ENCODE data around the gene UBE2L3. TPM values are rescaled to one million over a fixed set of nuclear protein-coding genes. Genes with fewer than 3 reads are reported as not detected.
"Not testable (repeated sequence)": the region's sequence is repeated elsewhere in the genome, so short reads cannot be mapped to it uniquely, and the experiment has no call there.

Gene UBE2L3
- total RNA-seq (2022) (44.2 and 49.0 TPM in 2 replicates), Bru-seq, nascent RNA (percentile 73 among the genes with signal in this experiment), BruChase-seq, experiment 1, labeled RNA remaining after a 6-hour chase (percentile 83 among the genes with signal in this experiment), BruChase-seq, experiment 2, labeled RNA remaining after a 2-hour chase (percentile 73 among the genes with signal in this experiment)
- long read RNA-seq, transcript UBE2L3-201 (4 exons, 3,028 nt), result major isoform, 191 of 203 reads
- long read RNA-seq, partial matches to known transcripts, result 1 of 203 reads
- long read RNA-seq, other reads (novel, unspliced or antisense), result 6 of 203 reads

GRCh38 chr22:21567456-21568346, at the start of gene UBE2L3:
UBE2L3 (plus strand) TSS chr22:21567714; CDS start chr22:21567745, 31 bp downstream.
- H3K9me3 Mint-ChIP-seq (ENCODE audit: unreplicated experiment), result no peaks in the 10 kb centered on the region
- POLR2A ChIA-PET, result interaction anchor here (0.6 to 2.8 kb wide), 5 partner anchors 11 to 119 kb away, joined by 3 to 12 read pairs (median 7); partner anchors contain the start of genes SDF2L1 and YDJC
- CTCF ChIA-PET, result interaction anchor here (1.0 kb wide), 1 partner anchor 61 kb away, joined by 3 read pairs; no protein-coding TSS in a partner anchor
- peak within 1 kb of the TSS; percentile 90 for H3K27ac Mint-ChIP-seq (ENCODE audit: low read depth, unreplicated experiment)
- no peak for TF ChIP-seq CTCF (IDR thresholded peaks at IDR 0.05; ENCODE audit: unreplicated experiment)
- intact Hi-C loops (cut with micrococcal nuclease), result no loop called here
- BruUV-seq (replicated peaks), result TSS peak; percentile 34
- peaks cover 26% of the 10 kb centered on the region for H3K36me3 Mint-ChIP-seq (ENCODE audit: insufficient read depth, unreplicated experiment)
- peaks cover 23% of the 10 kb centered on the region for H3K4me1 Mint-ChIP-seq (ENCODE audit: insufficient read depth, unreplicated experiment)
- peak; percentile 80 for DNase-seq (ENCODE audit: unreplicated experiment)
- H3K27me3 Mint-ChIP-seq (ENCODE audit: insufficient read depth, unreplicated experiment), result no peaks in the 10 kb centered on the region
- H3K4me3 Mint-ChIP-seq (ENCODE audit: unreplicated experiment), result peak within 1 kb of the TSS; percentile 83

- CTCF ChIA-PET; H3K4me1 Mint-ChIP-seq (ENCODE audit: insufficient read depth, unreplicated experiment); POLR2A ChIA-PET; H3K4me3 Mint-ChIP-seq (ENCODE audit: unreplicated experiment); H3K27ac Mint-ChIP-seq (ENCODE audit: low read depth, unreplicated experiment); BruUV-seq (replicated peaks); intact Hi-C loops (cut with micrococcal nuclease); DNase-seq (ENCODE audit: unreplicated experiment); H3K27me3 Mint-ChIP-seq (ENCODE audit: insufficient read depth, unreplicated experiment); H3K9me3 Mint-ChIP-seq (ENCODE audit: unreplicated experiment); H3K36me3 Mint-ChIP-seq (ENCODE audit: insufficient read depth, unreplicated experiment): not testable (repeated sequence)
Measured at GRCh38 chr22:21526705-21527500, 40.6 kb upstream of the UBE2L3 start.

- H3K27me3 Mint-ChIP-seq (ENCODE audit: insufficient read depth, unreplicated experiment); BruUV-seq (replicated peaks); intact Hi-C loops (cut with micrococcal nuclease); H3K4me1 Mint-ChIP-seq (ENCODE audit: insufficient read depth, unreplicated experiment); POLR2A ChIA-PET; H3K27ac Mint-ChIP-seq (ENCODE audit: low read depth, unreplicated experiment); H3K4me3 Mint-ChIP-seq (ENCODE audit: unreplicated experiment); H3K36me3 Mint-ChIP-seq (ENCODE audit: insufficient read depth, unreplicated experiment); CTCF ChIA-PET; DNase-seq (ENCODE audit: unreplicated experiment); H3K9me3 Mint-ChIP-seq (ENCODE audit: unreplicated experiment): not testable (repeated sequence)
Measured at GRCh38 chr22:21531525-21531924, 36.0 kb upstream of the UBE2L3 start.

GRCh38 chr22:21532863-21533648, 34.5 kb upstream of the UBE2L3 start:
- H3K36me3 Mint-ChIP-seq (ENCODE audit: insufficient read depth, unreplicated experiment); DNase-seq (ENCODE audit: unreplicated experiment); H3K27me3 Mint-ChIP-seq (ENCODE audit: insufficient read depth, unreplicated experiment); H3K9me3 Mint-ChIP-seq (ENCODE audit: unreplicated experiment); H3K27ac Mint-ChIP-seq (ENCODE audit: low read depth, unreplicated experiment); intact Hi-C loops (cut with micrococcal nuclease); BruUV-seq (replicated peaks); H3K4me3 Mint-ChIP-seq (ENCODE audit: unreplicated experiment); H3K4me1 Mint-ChIP-seq (ENCODE audit: insufficient read depth, unreplicated experiment); POLR2A ChIA-PET; CTCF ChIA-PET: not testable (repeated sequence)

GRCh38 chr22:21539862-21540261, 27.7 kb upstream of the UBE2L3 start:
- CTCF ChIA-PET; H3K9me3 Mint-ChIP-seq (ENCODE audit: unreplicated experiment); DNase-seq (ENCODE audit: unreplicated experiment); H3K27ac Mint-ChIP-seq (ENCODE audit: low read depth, unreplicated experiment); H3K36me3 Mint-ChIP-seq (ENCODE audit: insufficient read depth, unreplicated experiment); POLR2A ChIA-PET; BruUV-seq (replicated peaks); intact Hi-C loops (cut with micrococcal nuclease); H3K4me1 Mint-ChIP-seq (ENCODE audit: insufficient read depth, unreplicated experiment); H3K27me3 Mint-ChIP-seq (ENCODE audit: insufficient read depth, unreplicated experiment); H3K4me3 Mint-ChIP-seq (ENCODE audit: unreplicated experiment): not testable (repeated sequence)

- H3K4me1 Mint-ChIP-seq (ENCODE audit: insufficient read depth, unreplicated experiment); BruUV-seq (replicated peaks); POLR2A ChIA-PET; H3K27ac Mint-ChIP-seq (ENCODE audit: low read depth, unreplicated experiment); CTCF ChIA-PET; H3K9me3 Mint-ChIP-seq (ENCODE audit: unreplicated experiment); intact Hi-C loops (cut with micrococcal nuclease); H3K4me3 Mint-ChIP-seq (ENCODE audit: unreplicated experiment); H3K27me3 Mint-ChIP-seq (ENCODE audit: insufficient read depth, unreplicated experiment); DNase-seq (ENCODE audit: unreplicated experiment); H3K36me3 Mint-ChIP-seq (ENCODE audit: insufficient read depth, unreplicated experiment): not testable (repeated sequence)
Measured at GRCh38 chr22:21544432-21545322, 22.8 kb upstream of the UBE2L3 start.

GRCh38 chr22:21549558-21549957, 18.0 kb upstream of the UBE2L3 start:
- H3K27me3 Mint-ChIP-seq (ENCODE audit: insufficient read depth, unreplicated experiment); H3K27ac Mint-ChIP-seq (ENCODE audit: low read depth, unreplicated experiment); H3K36me3 Mint-ChIP-seq (ENCODE audit: insufficient read depth, unreplicated experiment); H3K4me1 Mint-ChIP-seq (ENCODE audit: insufficient read depth, unreplicated experiment); H3K4me3 Mint-ChIP-seq (ENCODE audit: unreplicated experiment); POLR2A ChIA-PET; CTCF ChIA-PET; BruUV-seq (replicated peaks); H3K9me3 Mint-ChIP-seq (ENCODE audit: unreplicated experiment); intact Hi-C loops (cut with micrococcal nuclease); DNase-seq (ENCODE audit: unreplicated experiment): not testable (repeated sequence)
